IMR-90 (cell line): ENCODE results near the gene MLF2. TPM values are rescaled to one million over a fixed set of nuclear protein-coding genes. Genes with fewer than 3 reads are reported as not detected.

ENCODE experiments used
- ATAC-seq: fragments of 200-7000 bp; cut with Tn5 transposase; 2 replicates; pipeline ENCODE4 v1.9.1; 2020; ENCODE audit warnings: low read depth, mild to moderate bottlenecking, moderate library complexity
- BruUV-seq: library from RNA; stranded (reverse); fragments of 400-500 nt; replicated peaks from 2 replicates; lab custom pipeline; 2021; lab: Mats Ljungman, UMichigan
- CTCF ChIA-PET: fragments of 300-600 bp; formaldehyde crosslinking; extraction: SDS; loops from one replicate; lab custom pipeline; 2021; ENCODE audit warnings: antibody characterized with exemption; lab: Yijun Ruan, JAX
- POLR2A ChIA-PET: fragments of 300-600 bp; sonication (Branson Sonifier 250); formaldehyde crosslinking; loops from one replicate; lab custom pipeline; 2022; ENCODE audit warnings: antibody characterized with exemption; ENCODE audit not compliant: unreplicated experiment; lab: Charles Lee
- DNase-seq: peaks from one replicate; pipeline ENCODE4 v3.0.0; 2013
- H2AFZ ChIP-seq: replicated peaks from 2 replicates; pipeline ENCODE3; 2013; ENCODE audit warnings: low read length, mild to moderate bottlenecking; ENCODE audit not compliant: poor library complexity
- H2AK5ac ChIP-seq: 2 replicates; pipeline ENCODE4 v1.6.1; 2013; ENCODE audit warnings: low read depth, low read length, inconsistent platforms
- H2AK9ac ChIP-seq: replicated peaks from 2 replicates; pipeline ENCODE3; 2013; ENCODE audit warnings: mild to moderate bottlenecking, low read depth, low read length, moderate library complexity; ENCODE audit not compliant: poor library complexity
- H2BK120ac ChIP-seq: 2 replicates; pipeline ENCODE4 v1.6.1; 2013; ENCODE audit warnings: low read depth, low read length, inconsistent platforms
- H2BK15ac ChIP-seq: 3 replicates; pipeline ENCODE4 v1.6.1; 2013; ENCODE audit warnings: low read depth, low read length, inconsistent platforms
- H2BK20ac ChIP-seq: 2 replicates; pipeline ENCODE4 v1.6.1; 2013; ENCODE audit warnings: low read depth, mild to moderate bottlenecking, inconsistent platforms, low read length, moderate library complexity
- H2BK5ac ChIP-seq: 2 replicates; pipeline ENCODE4 v1.6.1; 2013; ENCODE audit warnings: mild to moderate bottlenecking, low read depth, low read length, inconsistent platforms; ENCODE audit not compliant: poor library complexity, severe bottlenecking
- H3K14ac ChIP-seq: replicated peaks from 2 replicates; pipeline ENCODE4 v1.6.1; 2013; ENCODE audit warnings: low read depth, low read length, inconsistent platforms
- H3K18ac ChIP-seq: 2 replicates; pipeline ENCODE4 v1.6.1; 2013; ENCODE audit warnings: low read depth, low read length, control low read depth
- H3K23ac ChIP-seq: 2 replicates; pipeline ENCODE4 v1.6.1; 2013; ENCODE audit warnings: low read depth, low read length, inconsistent platforms
- H3K27ac ChIP-seq: 2 replicates; pipeline ENCODE4 v1.5.1; 2013; ENCODE audit warnings: mild to moderate bottlenecking, control low read depth, low read length; ENCODE audit not compliant: insufficient read depth
- H3K27me3 ChIP-seq: 2 replicates; pipeline ENCODE4 v1.6.1; 2013; ENCODE audit warnings: low read length; ENCODE audit not compliant: control insufficient read depth, insufficient read depth
- H3K36me3 ChIP-seq: 2 replicates; pipeline ENCODE4 v1.6.1; 2013; ENCODE audit warnings: low read length, mixed read lengths; ENCODE audit not compliant: control insufficient read depth, insufficient read depth
- H3K4ac ChIP-seq: 2 replicates; pipeline ENCODE4 v1.6.1; 2013; ENCODE audit warnings: low read depth, low read length, inconsistent platforms
- H3K4me1 ChIP-seq: 2 replicates; pipeline ENCODE4 v1.6.1; 2013; ENCODE audit warnings: low read length, mixed read lengths; ENCODE audit not compliant: control insufficient read depth, insufficient read depth
- H3K4me2 ChIP-seq: 2 replicates; pipeline ENCODE4 v1.6.1; 2013; ENCODE audit warnings: low read depth, mild to moderate bottlenecking, control low read depth, low read length, moderate library complexity
- H3K4me3 ChIP-seq: 2 replicates; pipeline ENCODE4 v1.5.1; 2013; ENCODE audit warnings: low read depth, mild to moderate bottlenecking, control low read depth, low read length, moderate library complexity; ENCODE audit not compliant: insufficient read depth
- H3K56ac ChIP-seq: 2 replicates; pipeline ENCODE4 v1.6.1; 2013; ENCODE audit warnings: low read length, inconsistent platforms; ENCODE audit not compliant: insufficient read depth; ENCODE audit errors: extremely low read depth
- H3K79me1 ChIP-seq, 2 experiments: 2 replicates each; pipeline ENCODE4 v1.6.1; 2013; ENCODE audit warnings: low read length in 2 of 2, inconsistent platforms in 1 of 2, low read depth in 1 of 2
- H3K9ac ChIP-seq: 2 replicates; pipeline ENCODE4 v1.6.1; 2013; ENCODE audit warnings: low read depth, low read length, control low read depth
- H3K9me1 ChIP-seq: 2 replicates; pipeline ENCODE4 v1.6.1; 2013; ENCODE audit warnings: low read length, inconsistent platforms; ENCODE audit not compliant: insufficient read depth
- H3K9me3 ChIP-seq: 2 replicates; pipeline ENCODE4 v1.6.1; 2013; ENCODE audit warnings: low read length; ENCODE audit not compliant: control insufficient read depth, insufficient read depth
- H4K20me1 ChIP-seq: 2 replicates; pipeline ENCODE4 v1.6.1; 2013; ENCODE audit warnings: low read length, inconsistent platforms; ENCODE audit not compliant: insufficient read depth
- H4K5ac ChIP-seq: 2 replicates; pipeline ENCODE4 v1.6.1; 2013; ENCODE audit warnings: mild to moderate bottlenecking, low read depth, low read length, control low read depth
- H4K8ac ChIP-seq, 2 experiments: 2 replicates each; pipeline ENCODE4 v1.6.1; 2013; ENCODE audit warnings: low read depth in 2 of 2, low read length in 2 of 2, control low read depth in 1 of 2, inconsistent platforms in 1 of 2
- H4K91ac ChIP-seq: 2 replicates; pipeline ENCODE4 v1.6.1; 2013; ENCODE audit warnings: low read depth, low read length, inconsistent platforms; ENCODE audit not compliant: insufficient read depth
- MAFK ChIP-seq: IDR thresholded peaks from 2 replicates; pipeline ENCODE4 v1.6.1; 2012; ENCODE audit warnings: low read depth, low read length, improper control_type of control experiment
- MAZ ChIP-seq: IDR thresholded peaks from 2 replicates; pipeline ENCODE4 v1.6.1; 2012; ENCODE audit warnings: low read depth, mild to moderate bottlenecking, low read length, improper control_type of control experiment, moderate library complexity, borderline replicate concordance
- WGBS, 2 experiments: methylation state at CpG; one replicate each; pipeline versions ENCODE4 v1.1.5 to v1.1.7; 2013; ENCODE audit warnings: missing lambda C conversion rate in 2 of 2; ENCODE audit not compliant: insufficient read length in 1 of 2; ENCODE audit errors: extremely low coverage in 2 of 2; 5-methylcytosine and 5-hydroxymethylcytosine counted together
- dilution Hi-C: fragments of 300-500 bp; cut with HindIII; formaldehyde crosslinking; loops from one replicate; pipeline ENCODE4 v1.14.3; 2018; ENCODE audit warnings: low sequenced_read_pairs; ENCODE audit not compliant: unreplicated experiment
- in situ Hi-C: fragments of 300-500 bp; cut with MboI; formaldehyde crosslinking; loops from 3 replicates; pipeline ENCODE4 v1.14.3; 2019; ENCODE audit warnings: low sequenced_read_pairs, inconsistent platforms, mixed read lengths
- intact Hi-C: fragments of 100-400 bp; cut with micrococcal nuclease; formaldehyde crosslinking; loops from 2 replicates; pipeline ENCODE4 v1.10.0; 2022
- polyA plus RNA-seq, 3 experiments: library from polyadenylated mRNA; depleted of rRNA; stranded (reverse); fragments of >200 nt; gene quantifications; 2 replicates each; pipeline ENCODE4 v1.2.3, GENCODE V29; 2012; ENCODE audit warnings: low replicate concordance in 1 of 3
- total RNA-seq: library from RNA; depleted of rRNA; stranded (reverse); fragments of >200 nt; gene quantifications from 2 replicates; pipeline ENCODE4 v1.2.3, GENCODE V29; 2012

Gene MLF2
- total and polyA plus RNA-seq, 2 of the 4 experiments (the other 2 are of a cell fraction) = 236 to 403 TPM

DNA sequence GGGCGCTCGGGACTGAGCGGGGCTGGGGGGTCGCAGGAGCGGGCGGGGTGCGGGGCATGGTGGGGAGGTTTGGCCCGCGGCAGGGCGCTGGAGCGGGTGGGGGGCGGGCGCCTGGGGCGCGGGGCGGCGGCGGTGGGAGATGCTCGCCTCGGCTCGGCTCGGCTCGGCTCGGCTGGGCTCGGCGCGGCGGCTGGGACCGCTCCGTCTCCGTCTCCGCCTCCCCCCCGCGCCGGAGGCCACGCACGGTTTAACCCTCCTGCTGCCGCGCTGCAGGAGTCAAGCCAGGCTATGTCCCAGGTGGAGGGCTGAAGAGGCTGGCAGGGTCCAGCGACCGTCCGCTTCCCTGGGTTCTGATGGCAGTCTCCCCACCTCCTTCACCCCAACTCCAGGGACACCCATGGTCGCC is 52.3 kb downstream of the MLF2 start, which contains the start of gene PIANP:
Gene PIANP (minus strand): TSS at position 170 of the 406 bp plus-strand sequence. CDS start 2,754 bp downstream, outside the sequence.
- intact Hi-C loops = no loop called here
- WGBS, 2 experiments = no CpG with 5 or more reads among the region's 43 CpGs
- Histone ChIP-seq H4K8ac (peak within 1 kb of the TSS; percentile 22 to 91; a peak in 3 of 4 replicates), H3K9me1 (no peaks in the 10 kb centered on the region), H3K4me2 (peak within 1 kb of the TSS; percentile 99), H2BK5ac (peak within 1 kb of the TSS; percentile 16), H3K79me1 (peaks cover 10 to 17% of the 10 kb centered on the region in 2 experiments; a peak in 3 of 4 replicates), H4K5ac (peak within 1 kb of the TSS; percentile 87), H3K4me3 (peak within 1 kb of the TSS; percentile 81), H2BK120ac (peak within 1 kb of the TSS; percentile 47; the same call in 1 of the 2 replicates), H2BK20ac (no peak within 1 kb of the TSS), H4K91ac (peak within 1 kb of the TSS; percentile 58), H3K9ac (peak within 1 kb of the TSS; percentile 90), H3K36me3 (peaks cover 4% of the 10 kb centered on the region), H3K4ac (peak within 1 kb of the TSS; percentile 72), H4K20me1 (no peaks in the 10 kb centered on the region), H2AK5ac (peak within 1 kb of the TSS; percentile 59), H3K18ac (peak within 1 kb of the TSS; percentile 81), H3K56ac (no peak within 1 kb of the TSS; the same call in none of the 2 replicates), H2AFZ (peak within 1 kb of the TSS; percentile 94), H3K27ac (peak within 1 kb of the TSS; percentile 57), H3K23ac (peak within 1 kb of the TSS; percentile 88), H2BK15ac (no peak within 1 kb of the TSS), H3K4me1 (peaks cover 4% of the 10 kb centered on the region), H3K27me3 (peaks cover 3% of the 10 kb centered on the region; the same call in 1 of the 2 replicates), H2AK9ac (peak within 1 kb of the TSS; percentile 88), H3K14ac (peak within 1 kb of the TSS; percentile 82), H3K9me3 (no peaks in the 10 kb centered on the region)
- peak; percentile 84 for ATAC-seq
- POLR2A ChIA-PET = no interaction called here
- TF ChIP-seq MAFK (no peak), MAZ (peak; percentile 20; the same call in 1 of the 2 replicates)
- no TSS peak for BruUV-seq
- CTCF ChIA-PET = interaction anchor here (1.0 kb wide), 1 partner anchor 16 kb away, joined by 3 read pairs; no protein-coding TSS in a partner anchor
- DNase-seq = peak; percentile 21
- dilution Hi-C loops = no loop called here
- in situ Hi-C loops = no loop called here
